ENCODE results near the gene MAP1S.

GRCh38 chr19:17718947-17719711, at the start of gene MAP1S:
- TF ChIP-seq CTCF (IDR thresholded peaks at IDR 0.05) (no peak), POLR2AphosphoS5 (IDR thresholded peaks at IDR 0.05; ENCODE audit: insufficient read depth in 1 of 2, low read depth in 1 of 2) (peak in 1 of 2 donors; percentile 80)

Measured in vagina (tissue), 2 donors.